GM19035 (cell line): ENCODE results near the gene C4orf33.
"Not testable (repeated sequence)": the region's sequence is repeated elsewhere in the genome, so short reads cannot be mapped to it uniquely, and the experiment has no call there.

ENCODE experiments used
- ATAC-seq: cut with Tn5 transposase; IDR thresholded peaks from one replicate; pipeline ENCODE4 v1.9.1; 2021; ENCODE audit not compliant: unreplicated experiment

The C4orf33 gene

GRCh38 chr4:129126614-129127013 is 30.7 kb downstream of the C4orf33 start:
- ATAC-seq, result not testable (repeated sequence)

- ATAC-seq, result no peak
Observed at GRCh38 chr4:129129143-129129542, 33.2 kb downstream of the C4orf33 start.

GRCh38 chr4:129131343-129131742 is 35.4 kb downstream of the C4orf33 start:
- ATAC-seq, result no peak

- no peak for ATAC-seq
Observed at GRCh38 chr4:129136433-129136832, 40.5 kb downstream of the C4orf33 start.

- ATAC-seq, result no peak
Observed at GRCh38 chr4:129138810-129139496, 43.0 kb downstream of the C4orf33 start.

GRCh38 chr4:129140521-129140920 is 44.6 kb downstream of the C4orf33 start:
- no peak for ATAC-seq

GRCh38 chr4:129143359-129143758 is 47.4 kb downstream of the C4orf33 start:
- no peak for ATAC-seq

- ATAC-seq, result no peak
Observed at GRCh38 chr4:129144755-129145206, 48.8 kb downstream of the C4orf33 start.

GRCh38 chr4:129145222-129145730 is 49.3 kb downstream of the C4orf33 start:
- no peak for ATAC-seq

- ATAC-seq, result no peak
Observed at GRCh38 chr4:129146639-129147038, 50.7 kb downstream of the C4orf33 start.

GRCh38 chr4:129148892-129149291 is 52.9 kb downstream of the C4orf33 start:
- ATAC-seq, result no peak

- ATAC-seq, result no peak
Observed at GRCh38 chr4:129149906-129150305, 54.0 kb downstream of the C4orf33 start.

GRCh38 chr4:129152350-129152749 is 56.4 kb downstream of the C4orf33 start:
- no peak for ATAC-seq

GRCh38 chr4:129153700-129154099 is 57.7 kb downstream of the C4orf33 start:
- ATAC-seq, result no peak

- no peak for ATAC-seq
Observed at GRCh38 chr4:129162450-129162849, 66.5 kb downstream of the C4orf33 start.

GRCh38 chr4:129163427-129163826 is 67.5 kb downstream of the C4orf33 start:
- ATAC-seq, result no peak

GRCh38 chr4:129164243-129164642 is 68.3 kb downstream of the C4orf33 start:
- no peak for ATAC-seq
